Esophagus squamous epithelium (tissue), 4 donors: ENCODE measurements around the gene SYNE3.
"Not testable (repeated sequence)": the region's sequence is repeated elsewhere in the genome, so short reads cannot be mapped to it uniquely, and the experiment has no call there.

ENCODE experiments used
- POLR2A ChIP-seq, 4 donors: fragments of 450-650 bp; IDR thresholded peaks; one replicate each; pipeline ENCODE4 v1.6.1; 2017; ENCODE audit warnings: antibody characterized with exemption in 4 of 4, mild to moderate bottlenecking in 4 of 4, moderate library complexity in 3 of 4
- TF ChIP-seq, protein P1 (sequence below), 6 experiments: fragments of 450-650 bp in 4 of 6; fragments of 200-600 bp in 2 of 6; sonication (generic) in 2 of 6; IDR thresholded peaks; one replicate each; pipeline ENCODE4 v1.5.1; 2016 to 2019; ENCODE audit warnings: antibody characterized with exemption in 6 of 6, mild to moderate bottlenecking in 4 of 6, moderate library complexity in 4 of 6

DNA sequence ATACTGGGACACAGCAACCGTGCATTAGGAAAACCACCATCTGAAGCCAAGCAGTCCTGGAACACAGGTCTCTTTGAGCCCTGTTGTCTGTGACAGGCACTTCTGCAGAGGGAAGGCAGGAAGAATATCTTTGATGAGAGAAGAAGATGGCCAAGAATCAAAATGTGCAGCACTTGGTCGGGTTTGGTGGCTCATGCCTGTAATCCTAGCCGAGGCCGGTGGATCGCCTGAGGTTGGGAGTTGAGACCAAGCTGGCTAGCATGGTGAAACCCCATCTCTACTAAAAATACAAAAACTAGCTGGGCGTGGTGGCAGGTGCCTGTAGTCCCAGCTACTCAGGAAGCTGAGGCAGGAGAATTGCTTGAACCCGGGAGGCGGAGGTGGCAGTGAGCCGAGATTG lies 6.1 kb downstream of the SYNE3 start:
- TF ChIP-seq, protein P1, sequence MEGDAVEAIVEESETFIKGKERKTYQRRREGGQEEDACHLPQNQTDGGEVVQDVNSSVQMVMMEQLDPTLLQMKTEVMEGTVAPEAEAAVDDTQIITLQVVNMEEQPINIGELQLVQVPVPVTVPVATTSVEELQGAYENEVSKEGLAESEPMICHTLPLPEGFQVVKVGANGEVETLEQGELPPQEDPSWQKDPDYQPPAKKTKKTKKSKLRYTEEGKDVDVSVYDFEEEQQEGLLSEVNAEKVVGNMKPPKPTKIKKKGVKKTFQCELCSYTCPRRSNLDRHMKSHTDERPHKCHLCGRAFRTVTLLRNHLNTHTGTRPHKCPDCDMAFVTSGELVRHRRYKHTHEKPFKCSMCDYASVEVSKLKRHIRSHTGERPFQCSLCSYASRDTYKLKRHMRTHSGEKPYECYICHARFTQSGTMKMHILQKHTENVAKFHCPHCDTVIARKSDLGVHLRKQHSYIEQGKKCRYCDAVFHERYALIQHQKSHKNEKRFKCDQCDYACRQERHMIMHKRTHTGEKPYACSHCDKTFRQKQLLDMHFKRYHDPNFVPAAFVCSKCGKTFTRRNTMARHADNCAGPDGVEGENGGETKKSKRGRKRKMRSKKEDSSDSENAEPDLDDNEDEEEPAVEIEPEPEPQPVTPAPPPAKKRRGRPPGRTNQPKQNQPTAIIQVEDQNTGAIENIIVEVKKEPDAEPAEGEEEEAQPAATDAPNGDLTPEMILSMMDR (IDR thresholded peaks at IDR 0.05) = not testable (repeated sequence)
- TF ChIP-seq POLR2A (IDR thresholded peaks at IDR 0.05) = not testable (repeated sequence)
